Upper lobe of left lung (tissue), 6 donors: ENCODE measurements around the gene UBE3D. TPM values are rescaled to one million over a fixed set of nuclear protein-coding genes. Genes with fewer than 3 reads are reported as not detected.

Experiments
- ATAC-seq, 2 donors: fragments of 200-7000 bp; cut with Tn5 transposase; one replicate each; pipeline ENCODE4 v1.9.1; 2022; ENCODE audit warnings: mild to moderate bottlenecking in 2 of 2, moderate library complexity in 2 of 2; ENCODE audit not compliant: low FRiP score in 2 of 2
- DNase-seq, 2 donors: peaks; one replicate each; pipeline ENCODE4 v3.0.0-alpha.2; 2019 to 2020
- H3K27ac ChIP-seq, 4 donors: fragments of 200-600 bp; sonication (generic); one replicate each; pipeline ENCODE4 v1.5.1; 2016 to 2019
- H3K27me3 ChIP-seq, 4 donors: fragments of 200-600 bp; sonication (generic); one replicate each; pipeline ENCODE4 v1.5.1; 2017 to 2019
- H3K36me3 ChIP-seq, 4 donors: fragments of 200-600 bp; sonication (generic); one replicate each; pipeline ENCODE4 v1.5.1; 2016 to 2019
- H3K4me1 ChIP-seq, 4 donors: fragments of 200-600 bp; sonication (generic); one replicate each; pipeline ENCODE4 v1.5.1; 2018 to 2019
- H3K4me3 ChIP-seq, 4 donors: fragments of 200-600 bp; sonication (generic); one replicate each; pipeline ENCODE4 v1.5.1; 2017 to 2019; ENCODE audit warnings: mild to moderate bottlenecking in 2 of 4, moderate library complexity in 1 of 4
- H3K9me3 ChIP-seq, 4 donors: fragments of 200-600 bp; sonication (generic); one replicate each; pipeline ENCODE4 v1.5.1; 2018 to 2019
- CTCF ChIP-seq, 6 experiments: fragments of 450-650 bp in 4 of 6; fragments of 200-600 bp in 2 of 6; sonication (generic) in 2 of 6; IDR thresholded peaks; one replicate each; pipeline ENCODE4 v1.5.1; 2016 to 2019; ENCODE audit warnings: antibody characterized with exemption in 6 of 6
- EP300 ChIP-seq, 4 donors: sonication (generic); formaldehyde crosslinking; IDR thresholded peaks; one replicate each; pipeline ENCODE4 v1.5.1; 2017; ENCODE audit warnings: antibody characterized with exemption in 4 of 4, control low read depth in 2 of 4
- POLR2A ChIP-seq, 4 donors: fragments of 450-650 bp; IDR thresholded peaks; one replicate each; pipeline ENCODE4 v1.5.1; 2016 to 2017; ENCODE audit warnings: antibody characterized with exemption in 4 of 4, mild to moderate bottlenecking in 2 of 4
- POLR2AphosphoS5 ChIP-seq, 2 donors: sonication (generic); formaldehyde crosslinking; IDR thresholded peaks; one replicate each; pipeline ENCODE4 v1.5.1; 2017; ENCODE audit warnings: antibody characterized with exemption in 2 of 2
- WGBS, 2 donors: methylation state at CpG; one replicate each; pipeline ENCODE4 v1.1.5; 2017 to 2018; 5-methylcytosine and 5-hydroxymethylcytosine counted together
- total RNA-seq, 6 donors: library from RNA; depleted of rRNA in 4 of 6; stranded (reverse); fragments of >200 nt in 4 of 6; gene quantifications; one replicate each; pipeline versions ENCODE4 v1.1.0 to v1.2.1, GENCODE V29; 2016 to 2021
- donor health status: DM: no; HTN: no; CAD: no; lungs with moderate emphysema.
- donor health status: DM: no; HTN: yes; CAD: no; lungs with severe emphysema.

Gene UBE3D
- total RNA-seq, 6 donors from 2014 or later, result 4.0 to 20.7 (median 8.7) TPM

GRCh38 chr6:83051377-83052172 is 14.1 kb downstream of the UBE3D start:
- no peak for ATAC-seq
- Histone ChIP-seq H3K4me1 (peaks cover 0 to 5% (median 1%) of the 10 kb centered on the region in 4 donors), H3K9me3 (no peaks in the 10 kb centered on the region), H3K27ac (no peak overlapping the region), H3K27me3 (no peaks in the 10 kb centered on the region), H3K36me3 (peaks cover 0 to 8% (median 0%) of the 10 kb centered on the region in 4 donors), H3K4me3 (no peak overlapping the region)
- DNase-seq, result no peak
- 40 to 41% methylated on average over 5 of the region's 5 CpGs for WGBS, 2 donors
- TF ChIP-seq POLR2AphosphoS5 (IDR thresholded peaks at IDR 0.05), result no peak
- TF ChIP-seq EP300 (IDR thresholded peaks at IDR 0.05), result no peak

- WGBS, 2 donors, result 89 to 93% methylated on average over 5 to 7 of the region's 7 CpGs
- H3K27ac ChIP-seq, result no peak overlapping the region
- H3K36me3 ChIP-seq, result no peaks in the 10 kb centered on the region
- no peaks in the 10 kb centered on the region for H3K27me3 ChIP-seq
- no peak for DNase-seq
- ATAC-seq, result no peak
- H3K9me3 ChIP-seq, result no peaks in the 10 kb centered on the region
- TF ChIP-seq EP300 (IDR thresholded peaks at IDR 0.05) (no peak), POLR2A (IDR thresholded peaks at IDR 0.05) (no peak), CTCF (IDR thresholded peaks at IDR 0.05) (no peak), POLR2AphosphoS5 (IDR thresholded peaks at IDR 0.05) (no peak)
- H3K4me1 ChIP-seq, result no peaks in the 10 kb centered on the region
- H3K4me3 ChIP-seq, result no peak overlapping the region
These were observed 18.4 kb downstream of the UBE3D start for GRCh38 chr6:83047065-83047754.

GRCh38 chr6:83044091-83044768 is 21.4 kb downstream of the UBE3D start:
- TF ChIP-seq CTCF (IDR thresholded peaks at IDR 0.05), result no peak
- no peak for TF ChIP-seq POLR2AphosphoS5 (IDR thresholded peaks at IDR 0.05)
- no peak for TF ChIP-seq EP300 (IDR thresholded peaks at IDR 0.05)
- no peak for TF ChIP-seq POLR2A (IDR thresholded peaks at IDR 0.05)
- ATAC-seq, result no peak
- no peaks in the 10 kb centered on the region for H3K27me3 ChIP-seq
- 80 to 81% methylated on average over 6 of the region's 6 CpGs for WGBS, 2 donors
- no peaks in the 10 kb centered on the region for H3K36me3 ChIP-seq
- no peak overlapping the region for H3K27ac ChIP-seq
- no peaks in the 10 kb centered on the region for H3K9me3 ChIP-seq
- DNase-seq, result no peak
- H3K4me3 ChIP-seq, result no peak overlapping the region
- no peaks in the 10 kb centered on the region for H3K4me1 ChIP-seq

GRCh38 chr6:83042467-83043053 is 23.1 kb downstream of the UBE3D start:
- no peak for DNase-seq
- Histone ChIP-seq H3K27ac (no peak overlapping the region), H3K9me3 (no peaks in the 10 kb centered on the region), H3K36me3 (no peaks in the 10 kb centered on the region), H3K4me1 (no peaks in the 10 kb centered on the region), H3K4me3 (no peak overlapping the region), H3K27me3 (no peaks in the 10 kb centered on the region)
- WGBS, 2 donors, result 83 to 89% methylated on average over 4 of the region's 4 CpGs
- no peak for TF ChIP-seq CTCF (IDR thresholded peaks at IDR 0.05)
- TF ChIP-seq POLR2A (IDR thresholded peaks at IDR 0.05), result no peak
- no peak for TF ChIP-seq POLR2AphosphoS5 (IDR thresholded peaks at IDR 0.05)
- no peak for TF ChIP-seq EP300 (IDR thresholded peaks at IDR 0.05)
- no peak for ATAC-seq

GRCh38 chr6:83038246-83038645 is 27.4 kb downstream of the UBE3D start:
- H3K36me3 ChIP-seq, result no peaks in the 10 kb centered on the region
- H3K27me3 ChIP-seq, result no peaks in the 10 kb centered on the region
- H3K9me3 ChIP-seq, result no peaks in the 10 kb centered on the region
- DNase-seq (no peak), ATAC-seq (no peak)
- H3K27ac ChIP-seq, result no peak overlapping the region
- no peaks in the 10 kb centered on the region for H3K4me1 ChIP-seq
- 90 to 97% methylated on average over 2 of the region's 2 CpGs for WGBS, 2 donors
- no peak for TF ChIP-seq POLR2AphosphoS5 (IDR thresholded peaks at IDR 0.05)
- TF ChIP-seq EP300 (IDR thresholded peaks at IDR 0.05), result no peak
- no peak overlapping the region for H3K4me3 ChIP-seq
